PC-3 (cell line): ENCODE data around the gene ABCA2. TPM values are rescaled to one million over a fixed set of nuclear protein-coding genes. Genes with fewer than 3 reads are reported as not detected.

ENCODE experiments used
- ATAC-seq: fragments of 200-7000 bp; cut with Tn5 transposase; 2 replicates; pipeline ENCODE4 v1.9.1; 2020; ENCODE audit warnings: mild to moderate bottlenecking, moderate library complexity
- BruUV-seq: library from RNA; stranded (reverse); fragments of 400-500 nt; replicated peaks from 2 replicates; lab custom pipeline; 2021; lab: Mats Ljungman, UMichigan
- CTCF ChIA-PET: fragments of 300-600 bp; sonication (Branson Sonifier 250); formaldehyde crosslinking; loops from one replicate; lab custom pipeline; 2022; ENCODE audit warnings: antibody characterized with exemption; lab: Charles Lee
- POLR2A ChIA-PET: fragments of 300-600 bp; sonication (Branson Sonifier 250); formaldehyde crosslinking; loops from one replicate; lab custom pipeline; 2022; ENCODE audit warnings: antibody characterized with exemption; ENCODE audit not compliant: unreplicated experiment; lab: Charles Lee
- DNase-seq: peaks from one replicate; pipeline ENCODE4 v3.0.0-alpha.2; 2015
- H2AFZ ChIP-seq: fragments of 300-600 bp; sonication (generic); 2 replicates; pipeline ENCODE4 v1.6.0; 2016; ENCODE audit warnings: antibody characterized with exemption, low read length
- H3F3A ChIP-seq: fragments of 300-600 bp; sonication (generic); one replicate; pipeline ENCODE4 v1.6.0; 2017; ENCODE audit warnings: antibody characterized with exemption, low read length, control low read depth, mild to moderate bottlenecking; ENCODE audit not compliant: unreplicated experiment
- H3K27ac ChIP-seq: fragments of 300-600 bp; sonication (generic); 2 replicates; pipeline ENCODE4 v1.5.1; 2016; ENCODE audit warnings: mild to moderate bottlenecking, low read length
- H3K27me3 ChIP-seq: fragments of 300-600 bp; sonication (generic); 2 replicates; pipeline ENCODE4 v1.6.1; 2016; ENCODE audit warnings: low read length, mixed read lengths
- H3K36me3 ChIP-seq: fragments of 300-600 bp; sonication (generic); 2 replicates; pipeline ENCODE4 v1.6.1; 2016; ENCODE audit warnings: low read depth, mixed run types, low read length, mixed read lengths
- H3K4me1 ChIP-seq: fragments of 300-600 bp; sonication (generic); 2 replicates; pipeline ENCODE4 v1.5.1; 2016; ENCODE audit warnings: low read length; ENCODE audit not compliant: insufficient read depth
- H3K4me2 ChIP-seq: fragments of 300-600 bp; sonication (generic); 2 replicates; pipeline ENCODE4 v1.6.0; 2016; ENCODE audit warnings: low read length
- H3K4me3 ChIP-seq: fragments of 300-600 bp; sonication (generic); 2 replicates; pipeline ENCODE4 v1.5.1; 2016; ENCODE audit warnings: mild to moderate bottlenecking, low read length, mixed read lengths
- H3K79me2 ChIP-seq: fragments of 300-600 bp; sonication (generic); 2 replicates; pipeline ENCODE4 v1.6.1; 2017; ENCODE audit warnings: low read length, mixed read lengths
- H3K9ac ChIP-seq: fragments of 300-600 bp; sonication (generic); 2 replicates; pipeline ENCODE4 v1.6.0; 2016; ENCODE audit warnings: mild to moderate bottlenecking, low read length
- H3K9me2 ChIP-seq: fragments of 300-600 bp; sonication (generic); replicated peaks from 2 replicates; pipeline ENCODE4 v1.6.1; 2016; ENCODE audit warnings: mixed run types, low read length, mixed read lengths
- H3K9me3 ChIP-seq: fragments of 300-600 bp; sonication (generic); 2 replicates; pipeline ENCODE4 v1.6.1; 2016; ENCODE audit warnings: low read length, mixed read lengths
- H4K20me1 ChIP-seq: fragments of 300-600 bp; sonication (generic); 2 replicates; pipeline ENCODE4 v1.6.1; 2016; ENCODE audit warnings: low read length, mixed read lengths
- CTCF ChIP-seq: fragments of 300-600 bp; sonication (generic); conservative IDR thresholded peaks from 2 replicates; pipeline ENCODE4 v1.5.1; 2017; ENCODE audit warnings: antibody characterized with exemption, low read depth, mild to moderate bottlenecking, low read length
- EZH2 ChIP-seq: fragments of 300-600 bp; sonication (generic); IDR thresholded peaks from one replicate; pipeline ENCODE4 v1.6.1; 2017; ENCODE audit warnings: antibody characterized with exemption, mild to moderate bottlenecking, low read length; ENCODE audit not compliant: unreplicated experiment
- EZH2phosphoT487 ChIP-seq: fragments of 300-600 bp; sonication (generic); IDR thresholded peaks from 2 replicates; pipeline ENCODE4 v1.6.1; 2018; ENCODE audit warnings: mild to moderate bottlenecking, antibody characterized with exemption, low read length, borderline replicate concordance
- intact Hi-C: fragments of 100-400 bp; cut with micrococcal nuclease; formaldehyde crosslinking; loops from 2 replicates; pipeline ENCODE4 v1.9.0; 2023
- total RNA-seq: library from RNA; depleted of rRNA; stranded (reverse); fragments of >200 nt; gene quantifications from 2 replicates; pipeline ENCODE4 v1.2.3, GENCODE V29; 2014

ABCA2 gene
- total RNA-seq, 1 experiment from 2014 or later = 31.5 TPM

DNA sequence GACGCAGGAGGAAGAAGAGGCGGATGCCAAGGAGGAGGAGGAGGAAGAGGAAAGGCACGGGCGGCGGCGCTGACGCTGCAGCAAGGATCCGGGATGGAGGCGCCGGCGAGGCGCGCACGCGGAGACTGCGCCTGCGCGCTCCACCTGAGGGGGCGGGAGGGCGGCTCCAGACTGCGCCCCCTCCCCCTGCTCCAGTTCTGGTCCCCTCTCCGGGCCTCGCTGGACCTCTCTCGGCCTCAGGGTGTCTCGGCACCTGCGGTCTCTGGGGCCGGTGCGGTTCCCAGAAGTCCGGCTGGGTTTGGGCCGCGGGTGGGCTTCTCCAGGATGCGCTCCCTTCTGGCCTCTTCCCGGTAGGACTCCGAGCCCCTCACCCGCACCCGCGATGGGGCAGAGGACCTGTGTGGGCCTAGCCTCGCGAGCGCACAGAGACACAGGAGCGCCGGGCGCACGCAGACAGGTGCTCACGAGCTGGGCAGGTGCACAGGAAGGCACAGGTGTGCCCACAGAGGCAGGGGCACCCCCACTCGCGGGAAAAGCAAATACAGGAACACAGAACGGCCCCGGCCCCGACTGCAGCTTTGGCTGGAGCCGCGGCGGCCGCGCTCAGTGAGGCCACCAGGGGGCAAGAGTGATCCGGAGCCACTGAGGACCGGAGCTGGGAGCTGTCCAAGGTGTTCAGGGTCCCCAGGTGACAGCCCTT lies 18.2 kb upstream of the ABCA2 start, which contains the start of gene NPDC1:
Gene NPDC1, minus strand, starts transcription at position 90 of the 700 bp plus-strand sequence. CDS start 188 bp downstream, outside the sequence.
- CTCF ChIA-PET = interaction anchor here (0.7 to 1.1 kb wide), 11 partner anchors 9 to 246 kb away, joined by 3 to 16 read pairs (median 6); partner anchors contain the start of gene SAPCD2

GRCh38 chr9:137045294-137046087 lies 17.5 kb upstream of the ABCA2 start:
- ATAC-seq = peak; percentile 25
- Histone ChIP-seq H3K9me3 (no peaks in the 10 kb centered on the region), H3K27me3 (no peaks in the 10 kb centered on the region), H3K4me2 (peak overlapping the region; percentile 98), H3K4me3 (peak overlapping the region; percentile 84), H3K79me2 (peaks cover 24% of the 10 kb centered on the region), H3K4me1 (peaks cover 9% of the 10 kb centered on the region; the same call in 1 of the 2 replicates), H3K9ac (peak overlapping the region; percentile 49), H3K27ac (no peak overlapping the region), H2AFZ (peak overlapping the region; percentile 96), H3K36me3 (no peaks in the 10 kb centered on the region), H3K9me2 (no peaks in the 10 kb centered on the region), H3F3A (no peaks in the 10 kb centered on the region), H4K20me1 (peaks cover 7% of the 10 kb centered on the region; the same call in 1 of the 2 replicates)
- intact Hi-C loops = no loop called here
- peak; percentile 25 for DNase-seq
- POLR2A ChIA-PET = no interaction called here
- CTCF ChIA-PET = interaction anchor here (1.3 kb wide), 1 partner anchor 16 kb away, joined by 4 read pairs; no protein-coding TSS in a partner anchor
- no TSS peak for BruUV-seq
- TF ChIP-seq EZH2phosphoT487 = no peak
- TF ChIP-seq EZH2 = no peak
- no peak for TF ChIP-seq CTCF

More for the DNA sequence above, 18.2 kb upstream of the ABCA2 start, which contains the start of gene NPDC1:
- DNase-seq = peak; percentile 78
- BruUV-seq = no TSS peak
- peak within 1 kb of the TSS; percentile 49 for H3K9ac ChIP-seq
- no peak for TF ChIP-seq EZH2
- TF ChIP-seq CTCF = peak; percentile 74
- no peaks in the 10 kb centered on the region for H3K36me3 ChIP-seq
- H3K27me3 ChIP-seq = no peaks in the 10 kb centered on the region
- H3K9me2 ChIP-seq = no peaks in the 10 kb centered on the region
- no peaks in the 10 kb centered on the region for H3F3A ChIP-seq
- H3K79me2 ChIP-seq = peaks cover 24% of the 10 kb centered on the region
- no peaks in the 10 kb centered on the region for H3K9me3 ChIP-seq
- peak within 1 kb of the TSS; percentile 96 for H2AFZ ChIP-seq
- H3K4me3 ChIP-seq = peak within 1 kb of the TSS; percentile 84
- intact Hi-C loops = no loop called here
- peaks cover 9% of the 10 kb centered on the region; the same call in 1 of the 2 replicates for H3K4me1 ChIP-seq
- ATAC-seq = peak; percentile 31
- peaks cover 7% of the 10 kb centered on the region; the same call in 1 of the 2 replicates for H4K20me1 ChIP-seq
- peak within 1 kb of the TSS; percentile 98 for H3K4me2 ChIP-seq
- H3K27ac ChIP-seq = no peak within 1 kb of the TSS
- POLR2A ChIA-PET = interaction anchor here (0.6 to 0.7 kb wide), 2 partner anchors 22 to 145 kb away, joined by 3 to 20 read pairs; no protein-coding TSS in a partner anchor
